Measurements from ENCODE around the gene SIPA1L3.

The SIPA1L3 gene

GRCh38 chr19:38204728-38205127 is 297.7 kb downstream of the SIPA1L3 start:
- no peaks in the 10 kb centered on the region for H3K4me1 Mint-ChIP-seq (ENCODE audit: low read depth)
- no peaks in the 10 kb centered on the region for H3K36me3 Mint-ChIP-seq (ENCODE audit: low read depth)
- no peak overlapping the region for H3K4me3 Mint-ChIP-seq
- H3K27ac Mint-ChIP-seq = no peak overlapping the region
- DNase-seq (ENCODE audit: low spot score) = no peak
- H3K9me3 Mint-ChIP-seq = no peaks in the 10 kb centered on the region
- H3K27me3 Mint-ChIP-seq (ENCODE audit: low read depth) = peaks cover 14% of the 10 kb centered on the region

GRCh38 chr19:38206006-38206745 is 299.2 kb downstream of the SIPA1L3 start:
- no peak overlapping the region for H3K4me3 Mint-ChIP-seq
- DNase-seq (ENCODE audit: low spot score) = no peak
- H3K36me3 Mint-ChIP-seq (ENCODE audit: low read depth) = no peaks in the 10 kb centered on the region
- H3K9me3 Mint-ChIP-seq = no peaks in the 10 kb centered on the region
- H3K4me1 Mint-ChIP-seq (ENCODE audit: low read depth) = no peaks in the 10 kb centered on the region
- peaks cover 26% of the 10 kb centered on the region for H3K27me3 Mint-ChIP-seq (ENCODE audit: low read depth)
- H3K27ac Mint-ChIP-seq = no peak overlapping the region

- H3K27ac Mint-ChIP-seq = no peak overlapping the region
- peaks cover 26% of the 10 kb centered on the region for H3K27me3 Mint-ChIP-seq (ENCODE audit: low read depth)
- H3K9me3 Mint-ChIP-seq = no peaks in the 10 kb centered on the region
- H3K4me1 Mint-ChIP-seq (ENCODE audit: low read depth) = no peaks in the 10 kb centered on the region
- H3K4me3 Mint-ChIP-seq = no peak overlapping the region
- no peaks in the 10 kb centered on the region for H3K36me3 Mint-ChIP-seq (ENCODE audit: low read depth)
- no peak for DNase-seq (ENCODE audit: low spot score)
These were observed 299.9 kb downstream of the SIPA1L3 start for GRCh38 chr19:38206928-38207327.

- Mint-ChIP-seq H3K27ac (no peak overlapping the region), H3K36me3 (ENCODE audit: low read depth) (no peaks in the 10 kb centered on the region), H3K9me3 (no peaks in the 10 kb centered on the region), H3K4me1 (ENCODE audit: low read depth) (no peaks in the 10 kb centered on the region), H3K4me3 (no peak overlapping the region), H3K27me3 (ENCODE audit: low read depth) (peaks cover 26% of the 10 kb centered on the region)
- DNase-seq (ENCODE audit: low spot score) = no peak
These were observed 300.5 kb downstream of the SIPA1L3 start for GRCh38 chr19:38207543-38207942.

- no peak for DNase-seq (ENCODE audit: low spot score)
- Mint-ChIP-seq H3K4me1 (ENCODE audit: low read depth) (no peaks in the 10 kb centered on the region), H3K9me3 (no peaks in the 10 kb centered on the region), H3K27me3 (ENCODE audit: low read depth) (peaks cover 30% of the 10 kb centered on the region), H3K27ac (no peak overlapping the region), H3K4me3 (no peak overlapping the region), H3K36me3 (ENCODE audit: low read depth) (no peaks in the 10 kb centered on the region)
These were observed 301.6 kb downstream of the SIPA1L3 start for GRCh38 chr19:38208571-38208970.

GRCh38 chr19:38209152-38209551 is 302.1 kb downstream of the SIPA1L3 start:
- Mint-ChIP-seq H3K4me1 (ENCODE audit: low read depth) (peaks cover 5% of the 10 kb centered on the region), H3K36me3 (ENCODE audit: low read depth) (peaks cover 3% of the 10 kb centered on the region), H3K9me3 (no peaks in the 10 kb centered on the region), H3K4me3 (no peak overlapping the region), H3K27me3 (ENCODE audit: low read depth) (peaks cover 34% of the 10 kb centered on the region), H3K27ac (no peak overlapping the region)
- no peak for DNase-seq (ENCODE audit: low spot score)

- peaks cover 3% of the 10 kb centered on the region for H3K36me3 Mint-ChIP-seq (ENCODE audit: low read depth)
- H3K27me3 Mint-ChIP-seq (ENCODE audit: low read depth) = peaks cover 36% of the 10 kb centered on the region
- no peak overlapping the region for H3K27ac Mint-ChIP-seq
- peaks cover 8% of the 10 kb centered on the region for H3K4me1 Mint-ChIP-seq (ENCODE audit: low read depth)
- H3K4me3 Mint-ChIP-seq = no peak overlapping the region
- DNase-seq (ENCODE audit: low spot score) = no peak
- H3K9me3 Mint-ChIP-seq = no peaks in the 10 kb centered on the region
These were observed 302.9 kb downstream of the SIPA1L3 start for GRCh38 chr19:38209671-38210457.

GRCh38 chr19:38210458-38210987 is 303.5 kb downstream of the SIPA1L3 start:
- H3K27me3 Mint-ChIP-seq (ENCODE audit: low read depth) = peaks cover 36% of the 10 kb centered on the region
- H3K27ac Mint-ChIP-seq = no peak overlapping the region

GRCh38 chr19:38211151-38211591 is 304.2 kb downstream of the SIPA1L3 start:
- Mint-ChIP-seq H3K27me3 (ENCODE audit: low read depth) (peaks cover 39% of the 10 kb centered on the region), H3K36me3 (ENCODE audit: low read depth) (peaks cover 3% of the 10 kb centered on the region), H3K4me1 (ENCODE audit: low read depth) (peaks cover 8% of the 10 kb centered on the region), H3K9me3 (no peaks in the 10 kb centered on the region), H3K27ac (no peak overlapping the region), H3K4me3 (no peak overlapping the region)
- DNase-seq (ENCODE audit: low spot score) = no peak

More at GRCh38 chr19:38210458-38210987, 303.5 kb downstream of the SIPA1L3 start:
- no peaks in the 10 kb centered on the region for H3K9me3 Mint-ChIP-seq
- no peak overlapping the region for H3K4me3 Mint-ChIP-seq
- peaks cover 3% of the 10 kb centered on the region for H3K36me3 Mint-ChIP-seq (ENCODE audit: low read depth)
- DNase-seq (ENCODE audit: low spot score) = no peak
- peaks cover 8% of the 10 kb centered on the region for H3K4me1 Mint-ChIP-seq (ENCODE audit: low read depth)

GRCh38 chr19:38211766-38212165 is 304.8 kb downstream of the SIPA1L3 start:
- H3K27me3 Mint-ChIP-seq (ENCODE audit: low read depth) = peaks cover 39% of the 10 kb centered on the region
- H3K4me3 Mint-ChIP-seq = no peak overlapping the region
- H3K27ac Mint-ChIP-seq = no peak overlapping the region
- no peak for DNase-seq (ENCODE audit: low spot score)
- H3K9me3 Mint-ChIP-seq = no peaks in the 10 kb centered on the region
- H3K4me1 Mint-ChIP-seq (ENCODE audit: low read depth) = peaks cover 8% of the 10 kb centered on the region
- peaks cover 3% of the 10 kb centered on the region for H3K36me3 Mint-ChIP-seq (ENCODE audit: low read depth)

GRCh38 chr19:38213469-38213868 is 306.5 kb downstream of the SIPA1L3 start:
- Mint-ChIP-seq H3K27me3 (ENCODE audit: low read depth) (peaks cover 35% of the 10 kb centered on the region), H3K9me3 (no peaks in the 10 kb centered on the region), H3K4me1 (ENCODE audit: low read depth) (peaks cover 8% of the 10 kb centered on the region), H3K27ac (no peak overlapping the region), H3K4me3 (no peak overlapping the region), H3K36me3 (ENCODE audit: low read depth) (peaks cover 3% of the 10 kb centered on the region)
- DNase-seq (ENCODE audit: low spot score) = no peak

GRCh38 chr19:38213911-38214625 is 307.1 kb downstream of the SIPA1L3 start:
- Mint-ChIP-seq H3K36me3 (ENCODE audit: low read depth) (peaks cover 3% of the 10 kb centered on the region), H3K4me1 (ENCODE audit: low read depth) (peaks cover 8% of the 10 kb centered on the region), H3K4me3 (peak overlapping the region; percentile 58), H3K27ac (peak overlapping the region; percentile 83), H3K9me3 (no peaks in the 10 kb centered on the region), H3K27me3 (ENCODE audit: low read depth) (peaks cover 31% of the 10 kb centered on the region)
- DNase-seq (ENCODE audit: low spot score) = peak; percentile 74

- H3K27me3 Mint-ChIP-seq (ENCODE audit: low read depth) = peaks cover 27% of the 10 kb centered on the region
- peaks cover 3% of the 10 kb centered on the region for H3K36me3 Mint-ChIP-seq (ENCODE audit: low read depth)
- peaks cover 8% of the 10 kb centered on the region for H3K4me1 Mint-ChIP-seq (ENCODE audit: low read depth)
- no peak overlapping the region for H3K27ac Mint-ChIP-seq
- H3K9me3 Mint-ChIP-seq = no peaks in the 10 kb centered on the region
- DNase-seq (ENCODE audit: low spot score) = no peak
- no peak overlapping the region for H3K4me3 Mint-ChIP-seq
These were observed 310.0 kb downstream of the SIPA1L3 start for GRCh38 chr19:38216785-38217641.

All from T-helper 2 cell treated with Interferon-gamma antibody and Interleukin-4, amounts not matched to agents 5 μg/mL and 100 μg/mL, for 36 hours (primary cell).